ENCODE measurements around the gene PLCD4.

DNA sequence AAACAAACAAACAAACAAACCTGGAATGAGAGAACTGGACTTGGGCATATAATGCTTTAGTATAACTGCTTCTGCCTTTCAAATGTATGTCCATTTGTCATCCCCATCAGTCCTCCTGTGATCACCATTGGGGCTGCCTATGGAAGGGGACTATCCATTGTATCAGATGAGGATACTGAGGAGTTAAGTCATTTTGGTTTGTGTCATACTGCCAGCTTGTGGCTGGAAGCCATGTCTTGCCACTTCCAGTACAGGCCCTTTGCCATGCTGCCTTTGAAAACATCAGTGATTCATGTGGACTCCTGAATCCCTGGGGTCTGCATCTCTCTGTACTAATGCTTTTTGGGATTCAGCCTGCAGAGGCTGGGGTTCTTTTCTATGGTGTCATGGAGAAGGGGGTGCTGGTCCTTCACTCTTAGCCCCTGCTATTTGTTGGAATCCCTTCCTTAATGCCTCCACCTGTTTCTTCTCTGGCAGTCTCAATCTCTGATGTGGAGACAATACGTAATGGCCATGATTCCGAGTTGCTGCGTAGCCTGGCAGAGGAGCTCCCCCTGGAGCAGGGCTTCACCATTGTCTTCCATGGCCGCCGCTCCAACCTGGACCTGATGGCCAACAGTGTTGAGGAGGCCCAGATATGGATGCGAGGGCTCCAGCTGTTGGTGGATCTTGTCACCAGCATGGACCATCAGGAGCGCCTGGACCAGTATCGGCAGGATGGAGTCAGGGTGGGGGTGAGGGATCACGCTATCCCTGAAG, 10.6 kb downstream of the PLCD4 start:
- TF ChIP-seq EP300 (IDR thresholded peaks at IDR 0.05) (no peak), POLR2AphosphoS5 (IDR thresholded peaks at IDR 0.05) (no peak), POLR2A (IDR thresholded peaks at IDR 0.05) (no peak)
- TF ChIP-seq, protein P1, sequence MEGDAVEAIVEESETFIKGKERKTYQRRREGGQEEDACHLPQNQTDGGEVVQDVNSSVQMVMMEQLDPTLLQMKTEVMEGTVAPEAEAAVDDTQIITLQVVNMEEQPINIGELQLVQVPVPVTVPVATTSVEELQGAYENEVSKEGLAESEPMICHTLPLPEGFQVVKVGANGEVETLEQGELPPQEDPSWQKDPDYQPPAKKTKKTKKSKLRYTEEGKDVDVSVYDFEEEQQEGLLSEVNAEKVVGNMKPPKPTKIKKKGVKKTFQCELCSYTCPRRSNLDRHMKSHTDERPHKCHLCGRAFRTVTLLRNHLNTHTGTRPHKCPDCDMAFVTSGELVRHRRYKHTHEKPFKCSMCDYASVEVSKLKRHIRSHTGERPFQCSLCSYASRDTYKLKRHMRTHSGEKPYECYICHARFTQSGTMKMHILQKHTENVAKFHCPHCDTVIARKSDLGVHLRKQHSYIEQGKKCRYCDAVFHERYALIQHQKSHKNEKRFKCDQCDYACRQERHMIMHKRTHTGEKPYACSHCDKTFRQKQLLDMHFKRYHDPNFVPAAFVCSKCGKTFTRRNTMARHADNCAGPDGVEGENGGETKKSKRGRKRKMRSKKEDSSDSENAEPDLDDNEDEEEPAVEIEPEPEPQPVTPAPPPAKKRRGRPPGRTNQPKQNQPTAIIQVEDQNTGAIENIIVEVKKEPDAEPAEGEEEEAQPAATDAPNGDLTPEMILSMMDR (IDR thresholded peaks at IDR 0.05), result no peak
